Transverse colon (tissue), 4 donors: ENCODE measurements around the gene COMMD3. TPM values are rescaled to one million over a fixed set of nuclear protein-coding genes. Genes with fewer than 3 reads are reported as not detected.
"Not testable (repeated sequence)": the region's sequence is repeated elsewhere in the genome, so short reads cannot be mapped to it uniquely, and the experiment has no call there.

Experiments used
- DNase-seq: peaks from one replicate; pipeline ENCODE4 v3.0.0-alpha.2; 2019
- H3K27ac ChIP-seq, 4 donors: fragments of 200-600 bp; sonication (generic); 2 replicates each; pipeline ENCODE4 v1.5.1; 2016 to 2018; ENCODE audit warnings: inconsistent platforms in 4 of 4
- H3K27me3 ChIP-seq: fragments of 200-600 bp; sonication (generic); 2 replicates; pipeline ENCODE4 v1.5.1; 2017; ENCODE audit warnings: inconsistent platforms
- H3K36me3 ChIP-seq, 4 donors: fragments of 200-600 bp; sonication (generic); 2 replicates each; pipeline ENCODE4 v1.5.1; 2017 to 2019; ENCODE audit warnings: inconsistent platforms in 4 of 4
- H3K4me1 ChIP-seq, 4 donors: fragments of 200-600 bp; sonication (generic); 2 replicates each; pipeline ENCODE4 v1.5.1; 2017 to 2020; ENCODE audit warnings: inconsistent platforms in 4 of 4
- H3K4me3 ChIP-seq, 4 donors: fragments of 200-600 bp; sonication (generic); 1 replicate in 1 of 4; 2 replicates in 3 of 4; pipeline versions ENCODE4 v1.5.1 to v1.6.1; 2017 to 2019; ENCODE audit warnings: inconsistent platforms in 4 of 4
- H3K9me3 ChIP-seq, 2 donors: fragments of 200-600 bp; sonication (generic); 2 replicates each; pipeline ENCODE4 v1.5.1; 2017 to 2019; ENCODE audit warnings: inconsistent platforms in 2 of 2
- EP300 ChIP-seq: sonication (generic); formaldehyde crosslinking; IDR thresholded peaks from one replicate; pipeline ENCODE4 v1.6.1; 2017; ENCODE audit warnings: antibody characterized with exemption, low read depth
- POLR2A ChIP-seq: fragments of 450-650 bp; IDR thresholded peaks from one replicate; pipeline ENCODE4 v1.6.1; 2016; ENCODE audit warnings: antibody characterized with exemption, mild to moderate bottlenecking, moderate library complexity
- POLR2AphosphoS5 ChIP-seq, 3 donors: sonication (generic); formaldehyde crosslinking; IDR thresholded peaks; one replicate each; pipeline ENCODE4 v1.6.1; 2016; ENCODE audit warnings: antibody characterized with exemption in 3 of 3
- WGBS, 2 donors: methylation state at CpG; one replicate each; pipeline ENCODE4 v1.1.5; 2018; ENCODE audit warnings: low coverage in 1 of 2; 5-methylcytosine and 5-hydroxymethylcytosine counted together
- in situ Hi-C, 4 donors: fragments of 200-750 bp; cut with MboI; loops; one replicate each; pipeline versions ENCODE4 v1.15.0 to v1.15.1; 2017; ENCODE audit warnings: low sequenced_read_pairs in 3 of 4, low pct_ligation_motif_present in 1 of 4, low pct_unique_long_range_greater_than_20kb in 1 of 4
- intact Hi-C: fragments of 100-400 bp; cut with DNase I; formaldehyde crosslinking; loops from one replicate; pipeline ENCODE4 v1.15.1; 2023; ENCODE audit warnings: low total_unique reads
- total RNA-seq, 4 donors: library from RNA; depleted of rRNA; stranded (reverse); fragments of >200 nt; gene quantifications; one replicate each; pipeline ENCODE4 v1.1.0, GENCODE V29; 2016
- TF ChIP-seq, protein P1 (sequence below), 5 experiments: fragments of 200-600 bp in 3 of 5; fragments of 450-650 bp in 2 of 5; sonication (generic) in 3 of 5; IDR thresholded peaks; 1 replicate in 2 of 5; 2 replicates in 3 of 5; pipeline ENCODE4 v1.5.1; 2016 to 2017; ENCODE audit warnings: antibody characterized with exemption in 5 of 5, inconsistent platforms in 3 of 5, mild to moderate bottlenecking in 2 of 5, moderate library complexity in 1 of 5

COMMD3 gene
- total RNA-seq, 4 donors from 2014 or later = 3.0 to 35.1 (median 18.3) TPM

DNA sequence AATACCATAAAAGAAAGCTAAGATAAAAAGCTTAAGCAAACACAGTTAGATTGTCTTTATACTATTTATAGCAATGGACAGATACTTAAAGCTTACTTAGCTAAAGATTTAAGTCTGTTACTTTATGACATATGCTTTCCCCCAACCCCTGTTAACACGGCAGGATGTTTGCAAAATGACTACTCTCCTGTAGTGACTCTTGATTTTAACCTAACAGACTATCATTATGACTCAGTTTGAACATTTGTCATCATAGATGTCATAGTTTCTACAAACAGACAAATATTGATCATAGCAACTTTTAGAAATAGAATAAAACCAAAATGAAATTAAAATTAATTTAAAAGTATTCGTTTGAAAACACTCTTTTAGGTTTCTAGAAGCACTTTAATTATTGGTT lies 7.8 kb upstream of the COMMD3 start:
- 56 to 76% methylated on average over 2 of the region's 2 CpGs for WGBS, 2 donors
- H3K9me3 ChIP-seq = no peaks in the 10 kb centered on the region
- DNase-seq = no peak
- H3K27ac ChIP-seq = no peak overlapping the region
- H3K36me3 ChIP-seq = no peaks in the 10 kb centered on the region
- in situ Hi-C loops (loop anchor here in 1 of 4 donors (25.0 kb wide), 2 partner anchors 296 to 796 kb away; partner anchors contain the start of gene DNAJC1), intact Hi-C loops (no loop called here)
- no peak overlapping the region for H3K4me3 ChIP-seq
- TF ChIP-seq POLR2A (no peak), POLR2AphosphoS5 (IDR thresholded peaks at IDR 0.05) (no peak), EP300 (no peak)
- TF ChIP-seq, protein P1, sequence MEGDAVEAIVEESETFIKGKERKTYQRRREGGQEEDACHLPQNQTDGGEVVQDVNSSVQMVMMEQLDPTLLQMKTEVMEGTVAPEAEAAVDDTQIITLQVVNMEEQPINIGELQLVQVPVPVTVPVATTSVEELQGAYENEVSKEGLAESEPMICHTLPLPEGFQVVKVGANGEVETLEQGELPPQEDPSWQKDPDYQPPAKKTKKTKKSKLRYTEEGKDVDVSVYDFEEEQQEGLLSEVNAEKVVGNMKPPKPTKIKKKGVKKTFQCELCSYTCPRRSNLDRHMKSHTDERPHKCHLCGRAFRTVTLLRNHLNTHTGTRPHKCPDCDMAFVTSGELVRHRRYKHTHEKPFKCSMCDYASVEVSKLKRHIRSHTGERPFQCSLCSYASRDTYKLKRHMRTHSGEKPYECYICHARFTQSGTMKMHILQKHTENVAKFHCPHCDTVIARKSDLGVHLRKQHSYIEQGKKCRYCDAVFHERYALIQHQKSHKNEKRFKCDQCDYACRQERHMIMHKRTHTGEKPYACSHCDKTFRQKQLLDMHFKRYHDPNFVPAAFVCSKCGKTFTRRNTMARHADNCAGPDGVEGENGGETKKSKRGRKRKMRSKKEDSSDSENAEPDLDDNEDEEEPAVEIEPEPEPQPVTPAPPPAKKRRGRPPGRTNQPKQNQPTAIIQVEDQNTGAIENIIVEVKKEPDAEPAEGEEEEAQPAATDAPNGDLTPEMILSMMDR (IDR thresholded peaks at IDR 0.05) = no peak
- peaks cover 3% of the 10 kb centered on the region for H3K27me3 ChIP-seq
- no peaks in the 10 kb centered on the region for H3K4me1 ChIP-seq

DNA sequence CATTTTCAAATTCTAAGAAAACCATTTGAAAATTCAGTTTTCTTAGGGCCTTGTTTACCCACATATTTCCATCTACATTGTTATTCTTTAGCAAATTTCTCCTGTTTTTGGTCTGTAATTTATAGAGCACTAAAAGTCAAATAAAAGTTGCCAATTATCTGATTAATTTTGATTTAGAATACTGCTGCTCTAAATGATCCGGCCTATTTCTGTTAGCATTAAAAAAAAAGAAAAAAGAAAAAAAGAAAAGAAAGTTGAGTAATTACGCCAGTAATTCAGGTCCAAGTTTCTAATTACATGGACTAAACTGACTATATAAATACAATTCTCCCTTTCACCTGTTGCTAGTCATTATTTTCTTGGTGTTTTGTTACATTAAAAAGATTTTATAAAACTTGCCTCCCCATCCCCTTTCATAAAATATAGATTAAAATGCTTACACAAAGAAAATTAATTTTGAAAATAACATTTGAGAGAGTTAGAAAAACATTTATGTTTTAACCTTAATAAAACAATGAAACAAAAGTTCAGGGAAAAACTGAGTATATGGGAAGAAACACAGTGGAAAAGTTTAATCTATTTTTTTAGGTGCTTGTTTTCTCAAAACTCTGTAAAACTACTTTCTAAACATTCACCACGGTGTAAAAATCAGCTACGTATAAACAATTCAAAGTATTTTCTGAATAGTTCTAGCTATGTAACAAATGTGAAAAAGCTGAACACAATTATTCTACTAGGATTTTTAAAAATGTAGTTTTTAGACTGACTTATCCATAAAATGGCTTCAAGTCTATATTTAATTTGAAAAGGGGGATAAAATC lies 6.8 kb upstream of the COMMD3 start:
- Histone ChIP-seq H3K4me3 (no peak overlapping the region), H3K27ac (no peak overlapping the region), H3K9me3 (no peaks in the 10 kb centered on the region), H3K27me3 (peaks cover 3% of the 10 kb centered on the region), H3K36me3 (no peaks in the 10 kb centered on the region), H3K4me1 (no peaks in the 10 kb centered on the region)
- TF ChIP-seq POLR2A = no peak
- no peak for TF ChIP-seq EP300
- no peak for DNase-seq
- 90 to 97% methylated on average over 4 of the region's 4 CpGs for WGBS, 2 donors
- in situ Hi-C loops (loop anchor here in 1 of 4 donors (25.0 kb wide), 2 partner anchors 297 to 797 kb away; partner anchors contain the start of gene DNAJC1), intact Hi-C loops (no loop called here)

DNA sequence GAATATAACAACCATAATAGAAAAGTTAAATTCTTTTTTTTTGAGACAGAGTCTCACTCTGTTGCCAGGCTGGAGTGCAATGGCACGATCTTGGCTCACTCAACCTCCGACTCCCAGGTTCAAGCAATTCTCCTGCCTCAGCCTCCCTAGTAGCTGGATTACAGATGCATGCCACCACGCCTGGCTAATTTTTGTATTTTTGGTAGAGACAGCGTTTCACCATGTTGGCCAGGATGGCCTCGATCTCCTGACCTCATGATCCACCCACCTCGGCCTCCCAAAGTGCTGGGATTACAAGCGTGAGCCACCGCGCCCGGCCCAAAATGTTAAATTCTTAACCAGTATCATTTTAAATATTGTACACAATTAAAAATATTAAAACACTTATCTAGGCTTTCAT lies 6.2 kb upstream of the COMMD3 start:
- DNase-seq, H3K4me3 ChIP-seq, H3K36me3 ChIP-seq, H3K9me3 ChIP-seq, intact Hi-C loops, H3K27me3 ChIP-seq, H3K27ac ChIP-seq, H3K4me1 ChIP-seq: not testable (repeated sequence)
- in situ Hi-C loops = loop anchor here in 2 of 4 donors (10.0 to 25.0 kb wide), 4 partner anchors 65 to 798 kb away; partner anchors contain the start of gene DNAJC1 (in 2 of the 2)
- WGBS, 2 donors = 94 to 96% methylated on average over 7 to 10 of the region's 10 CpGs

DNA sequence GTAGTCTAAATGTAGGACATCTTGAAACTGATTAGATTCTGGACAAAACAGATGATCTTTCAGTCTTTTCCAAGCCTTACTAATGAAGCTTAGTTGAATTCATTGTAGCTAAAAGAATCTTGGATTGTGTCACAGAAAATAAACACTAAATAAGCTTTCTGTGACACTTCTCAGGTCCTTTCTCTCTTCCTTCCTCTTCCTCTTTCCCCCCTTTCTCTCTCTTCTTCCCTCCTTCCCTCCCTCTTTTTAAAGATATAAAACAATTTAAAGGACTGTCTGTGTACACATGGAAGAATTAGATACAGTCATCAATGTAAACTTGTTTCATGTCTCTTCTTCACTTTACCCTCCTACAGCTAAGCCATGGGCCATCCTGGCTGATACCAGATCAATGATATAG lies 5.3 kb upstream of the COMMD3 start:
- in situ Hi-C loops = loop anchor here in 2 of 4 donors (10.0 to 25.0 kb wide), 4 partner anchors 66 to 799 kb away; partner anchors contain the start of gene DNAJC1 (in 2 of the 2)
- Histone ChIP-seq H3K27me3 (peaks cover 3% of the 10 kb centered on the region), H3K4me3 (no peak overlapping the region), H3K36me3 (no peaks in the 10 kb centered on the region), H3K9me3 (no peaks in the 10 kb centered on the region), H3K4me1 (peaks cover 0 to 8% (median 5%) of the 10 kb centered on the region in 4 donors), H3K27ac (no peak overlapping the region)
- intact Hi-C loops = no loop called here
- TF ChIP-seq EP300 = no peak
- TF ChIP-seq, protein P1 (IDR thresholded peaks at IDR 0.05) = no peak
- no peak for TF ChIP-seq POLR2A
- no peak for TF ChIP-seq POLR2AphosphoS5 (IDR thresholded peaks at IDR 0.05)
- no peak for DNase-seq

DNA sequence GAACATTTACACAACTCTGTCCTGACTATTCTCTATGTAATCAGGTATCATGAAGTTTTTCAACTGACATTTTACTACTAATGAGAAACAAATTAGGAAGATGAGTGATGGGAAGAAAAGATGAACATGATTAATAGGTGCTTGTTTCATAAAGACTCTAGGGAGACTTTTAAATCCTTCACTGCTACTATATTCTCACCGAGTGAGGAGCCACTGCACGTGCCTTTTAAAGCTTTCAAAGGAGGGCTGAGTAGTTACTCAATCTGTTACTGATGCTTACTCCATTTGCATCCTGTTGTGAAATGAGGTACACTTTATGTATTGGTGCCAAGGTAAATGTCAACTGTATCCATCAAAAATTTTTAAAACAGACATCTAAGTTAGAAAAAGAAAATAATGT lies 1.3 kb upstream of the COMMD3 start:
- peaks cover 3% of the 10 kb centered on the region for H3K27me3 ChIP-seq
- H3K4me3 ChIP-seq = no peak overlapping the region
- in situ Hi-C loops = loop anchor here in 2 of 4 donors (10.0 to 25.0 kb wide), 4 partner anchors 70 to 803 kb away; partner anchors contain the start of gene DNAJC1 (in 2 of the 2)
- intact Hi-C loops = loop anchor here (2.0 kb wide), 1 partner anchor 82 kb away; no protein-coding TSS in a partner anchor
- DNase-seq = no peak
- no peaks in the 10 kb centered on the region for H3K36me3 ChIP-seq
- H3K27ac ChIP-seq = no peak overlapping the region
- no peak for TF ChIP-seq EP300
- TF ChIP-seq POLR2AphosphoS5 (IDR thresholded peaks at IDR 0.05) = no peak
- no peak for TF ChIP-seq POLR2A
- TF ChIP-seq, protein P1 (IDR thresholded peaks at IDR 0.05) = no peak
- H3K4me1 ChIP-seq = peaks cover 3 to 32% (median 13%) of the 10 kb centered on the region in 4 donors
- WGBS, 2 donors = 60 to 61% methylated on average over 2 of the region's 2 CpGs
- no peaks in the 10 kb centered on the region for H3K9me3 ChIP-seq
